Right lobe of liver (tissue), 6 donors: ENCODE data around the gene NDUFA11. TPM values are rescaled to one million over a fixed set of nuclear protein-coding genes. Genes with fewer than 3 reads are reported as not detected.

Experiments
- ATAC-seq, 4 donors: fragments of 200-7000 bp; cut with Tn5 transposase; one replicate each; pipeline ENCODE4 v1.9.1; 2020; ENCODE audit warnings: mild to moderate bottlenecking in 4 of 4, moderate library complexity in 4 of 4
- DNase-seq, 3 donors: peaks; one replicate each; pipeline ENCODE4 v3.0.0-alpha.2; 2020
- H3K27ac ChIP-seq, 3 donors: fragments of 200-600 bp; one replicate each; pipeline ENCODE4 v1.8.0; 2022
- H3K27me3 ChIP-seq, 2 donors: fragments of 200-600 bp; one replicate each; pipeline ENCODE4 v1.8.0; 2022
- H3K36me3 ChIP-seq, 4 donors: fragments of 200-600 bp; sonication (generic) in 1 of 4; one replicate each; pipeline versions ENCODE4 v1.5.1 to v1.8.0; 2017 to 2022; ENCODE audit warnings: control low read depth in 1 of 4
- H3K4me1 ChIP-seq, 4 donors: fragments of 200-600 bp; sonication (generic) in 1 of 4; one replicate each; pipeline versions ENCODE4 v1.5.1 to v1.8.0; 2017 to 2022; ENCODE audit warnings: control low read depth in 1 of 4
- H3K4me3 ChIP-seq, 3 donors: fragments of 200-600 bp; one replicate each; pipeline ENCODE4 v1.8.0; 2022
- H3K9me3 ChIP-seq, 4 donors: fragments of 200-600 bp; sonication (generic) in 1 of 4; one replicate each; pipeline versions ENCODE4 v1.5.1 to v1.8.0; 2017 to 2022; ENCODE audit warnings: control low read depth in 1 of 4
- CTCF ChIP-seq, 4 donors: fragments of 200-600 bp in 3 of 4; fragments of 450-650 bp in 1 of 4; IDR thresholded peaks; one replicate each; pipeline versions ENCODE4 v1.5.1 to v1.8.0; 2016 to 2022; ENCODE audit warnings: antibody characterized with exemption in 4 of 4, mild to moderate bottlenecking in 2 of 4
- POLR2A ChIP-seq: fragments of 450-650 bp; IDR thresholded peaks from one replicate; pipeline ENCODE4 v1.6.1; 2017; ENCODE audit warnings: antibody characterized with exemption, mild to moderate bottlenecking
- WGBS: methylation state at CpG from one replicate; pipeline ENCODE4 v1.1.6; 2018; ENCODE audit warnings: low coverage, low lambda C conversion rate; ENCODE audit not compliant: insufficient coverage; ENCODE audit errors: missing lambda C conversion rate; 5-methylcytosine and 5-hydroxymethylcytosine counted together
- intact Hi-C, 2 donors: fragments of 100-400 bp; cut with DNase I; formaldehyde crosslinking; loops; one replicate each; pipeline versions ENCODE4 v1.11.2 to v1.14.1; 2022
- total RNA-seq, 6 experiments: library from RNA; depleted of rRNA in 2 of 6; stranded (reverse); fragments of >200 nt in 2 of 6; fragmentation: NEBNext Ultra II Directional in 3 of 6; extraction: Animal tissue kit (Norgen Biotek cat#: 25700) in 3 of 6; gene quantifications; one replicate each; pipeline versions ENCODE4 v1.1.0 to v1.2.4, GENCODE V29; 2016 to 2023
- donor health status: DM: no; HTN: yes; CAD: no.
- donor health status: DM: no; HTN: no; CAD: no.
- donor health status: DM: no; HTN: no; CAD: no.
- donor health status: DM: no; HTN: yes; CAD: no.
- donor health status: DM: no; HTN: yes; CAD: no.

The NDUFA11 gene
- total RNA-seq, 6 experiments from 2014 or later, result 108 to 161 (median 157) TPM

DNA sequence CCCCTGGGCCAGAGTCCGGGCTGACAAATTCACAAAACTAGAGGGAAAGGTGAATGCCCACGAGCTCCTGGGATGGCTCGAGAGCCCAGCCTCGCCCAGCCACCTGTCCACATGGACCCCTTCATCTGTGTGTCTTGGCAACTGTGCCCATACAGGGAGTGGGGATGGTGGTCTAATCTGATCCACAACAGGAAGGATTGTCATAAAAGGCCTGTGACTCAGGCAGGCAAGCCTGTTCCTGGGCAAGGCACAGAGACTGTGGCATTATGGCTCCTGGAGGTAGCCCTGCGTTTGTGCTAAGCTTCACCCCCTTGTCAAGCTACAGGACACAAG, 30.4 kb upstream of the NDUFA11 start:
- 23% methylated on average over 1 of the region's 5 CpGs for WGBS
- peaks cover 0 to 31% (median 4%) of the 10 kb centered on the region in 4 donors for H3K36me3 ChIP-seq
- H3K9me3 ChIP-seq, result no peaks in the 10 kb centered on the region
- H3K27me3 ChIP-seq, result no peaks in the 10 kb centered on the region
- H3K4me3 ChIP-seq, result no peak overlapping the region
- H3K4me1 ChIP-seq, result peaks cover 0 to 28% (median 14%) of the 10 kb centered on the region in 4 donors
- DNase-seq (no peak), ATAC-seq (no peak)
- no peak overlapping the region for H3K27ac ChIP-seq
- TF ChIP-seq CTCF (IDR thresholded peaks at IDR 0.05) (no peak), POLR2A (no peak)
- intact Hi-C loops, result no loop called here

DNA sequence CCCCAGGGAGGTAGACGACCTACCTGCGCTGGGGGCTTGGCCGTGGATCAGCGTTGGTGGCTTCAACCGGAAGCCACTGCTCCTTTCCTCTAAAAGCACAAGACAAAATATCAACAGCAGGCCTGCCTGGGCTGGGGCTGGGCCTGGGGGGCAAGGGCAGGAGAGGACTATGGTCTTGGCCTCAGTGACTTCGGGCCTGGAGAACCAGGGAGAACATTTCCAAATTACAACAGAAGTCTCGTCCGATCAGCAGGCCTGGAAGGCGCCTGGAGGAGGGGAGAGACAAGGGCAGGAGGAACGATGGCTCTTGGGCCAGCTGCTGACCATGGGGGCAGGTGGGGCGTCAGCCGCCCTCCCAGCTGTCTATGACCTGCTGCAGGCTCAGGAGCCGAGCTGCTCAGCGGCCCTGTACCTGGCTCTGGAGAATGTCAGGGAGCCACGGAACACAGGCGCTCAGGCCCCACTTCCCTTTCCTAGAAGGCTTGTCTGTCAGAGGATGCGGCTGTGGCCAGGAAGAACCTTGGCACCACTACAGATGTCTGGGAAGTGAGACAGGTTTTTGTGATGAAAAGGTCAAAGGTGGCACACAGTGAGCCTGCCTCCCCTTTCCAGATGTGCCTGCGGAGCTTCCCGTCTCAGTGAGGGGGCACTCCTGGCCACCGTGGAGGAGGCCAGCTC, 29.9 kb upstream of the NDUFA11 start:
- H3K9me3 ChIP-seq, result no peaks in the 10 kb centered on the region
- H3K27me3 ChIP-seq, result no peaks in the 10 kb centered on the region
- 54% methylated on average over 4 of the region's 20 CpGs for WGBS
- intact Hi-C loops, result no loop called here
- H3K27ac ChIP-seq, result no peak overlapping the region
- H3K4me1 ChIP-seq, result peaks cover 0 to 28% (median 14%) of the 10 kb centered on the region in 4 donors
- no peak for TF ChIP-seq POLR2A
- no peak for TF ChIP-seq CTCF (IDR thresholded peaks at IDR 0.05)
- peaks cover 0 to 36% (median 8%) of the 10 kb centered on the region in 4 donors for H3K36me3 ChIP-seq
- ATAC-seq (no peak), DNase-seq (no peak)
- no peak overlapping the region for H3K4me3 ChIP-seq

GRCh38 chr19:5932609-5933262, 29.1 kb upstream of the NDUFA11 start:
- WGBS, result 98% methylated on average over 8 of the region's 21 CpGs
- Histone ChIP-seq H3K27me3 (no peaks in the 10 kb centered on the region), H3K36me3 (peaks cover 0 to 41% (median 9%) of the 10 kb centered on the region in 4 donors), H3K4me1 (peaks cover 0 to 28% (median 14%) of the 10 kb centered on the region in 4 donors), H3K4me3 (no peak overlapping the region), H3K9me3 (no peaks in the 10 kb centered on the region), H3K27ac (no peak overlapping the region)
- intact Hi-C loops, result no loop called here
- TF ChIP-seq POLR2A, result no peak
- TF ChIP-seq CTCF (IDR thresholded peaks at IDR 0.05), result no peak
- no peak for DNase-seq
- no peak for ATAC-seq

GRCh38 chr19:5932146-5932545, 28.6 kb upstream of the NDUFA11 start:
- no peak overlapping the region for H3K27ac ChIP-seq
- no peaks in the 10 kb centered on the region for H3K27me3 ChIP-seq
- H3K36me3 ChIP-seq, result peaks cover 0 to 47% (median 12%) of the 10 kb centered on the region in 4 donors
- DNase-seq (no peak), ATAC-seq (no peak)
- WGBS, result 100% methylated on average over 5 of the region's 18 CpGs
- no peaks in the 10 kb centered on the region for H3K9me3 ChIP-seq
- no peak overlapping the region for H3K4me3 ChIP-seq
- intact Hi-C loops, result no loop called here
- peaks cover 0 to 28% (median 14%) of the 10 kb centered on the region in 4 donors for H3K4me1 ChIP-seq
- TF ChIP-seq POLR2A (no peak), CTCF (IDR thresholded peaks at IDR 0.05) (no peak)
